ENCODE results near the gene SYNGR3. TPM values are rescaled to one million over a fixed set of nuclear protein-coding genes. Genes with fewer than 3 reads are reported as not detected.
A peak's percentile ranks its signal among the peaks of the same experiment; 100 is the strongest.

SYNGR3 gene
- total and polyA plus RNA-seq, 2 donors from 2014 or later, result 2.2 to 4.6 TPM

DNA sequence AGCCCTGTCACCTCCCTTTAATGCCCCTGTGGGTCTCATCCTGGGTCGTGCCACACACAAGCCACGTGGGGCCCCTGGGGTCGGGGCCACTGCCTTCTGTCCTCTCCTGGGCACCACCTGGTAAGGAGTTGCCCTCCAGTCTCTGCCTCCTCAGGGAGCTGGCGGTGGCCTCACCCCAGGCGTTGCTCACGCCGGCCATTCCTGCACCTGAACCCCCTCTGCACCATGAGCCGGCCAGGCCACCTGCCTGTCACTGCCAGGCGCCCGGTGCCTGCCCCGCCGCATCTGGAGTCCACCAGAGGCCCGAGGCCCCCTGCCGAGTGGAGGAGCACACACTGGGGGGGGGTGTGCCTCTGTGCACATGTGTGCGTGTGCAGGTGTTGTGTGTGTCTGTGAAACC, 47.3 kb downstream of the SYNGR3 start:
- FAIRE-seq, result no peak
- peaks cover 0 to 50% (median 0%) of the 10 kb centered on the region in 3 donors for H3K4me1 ChIP-seq (ENCODE audit: control insufficient read depth in 2 of 3, insufficient read depth in 2 of 3, low read depth in 1 of 3, low read length in 3 of 3)

DNA sequence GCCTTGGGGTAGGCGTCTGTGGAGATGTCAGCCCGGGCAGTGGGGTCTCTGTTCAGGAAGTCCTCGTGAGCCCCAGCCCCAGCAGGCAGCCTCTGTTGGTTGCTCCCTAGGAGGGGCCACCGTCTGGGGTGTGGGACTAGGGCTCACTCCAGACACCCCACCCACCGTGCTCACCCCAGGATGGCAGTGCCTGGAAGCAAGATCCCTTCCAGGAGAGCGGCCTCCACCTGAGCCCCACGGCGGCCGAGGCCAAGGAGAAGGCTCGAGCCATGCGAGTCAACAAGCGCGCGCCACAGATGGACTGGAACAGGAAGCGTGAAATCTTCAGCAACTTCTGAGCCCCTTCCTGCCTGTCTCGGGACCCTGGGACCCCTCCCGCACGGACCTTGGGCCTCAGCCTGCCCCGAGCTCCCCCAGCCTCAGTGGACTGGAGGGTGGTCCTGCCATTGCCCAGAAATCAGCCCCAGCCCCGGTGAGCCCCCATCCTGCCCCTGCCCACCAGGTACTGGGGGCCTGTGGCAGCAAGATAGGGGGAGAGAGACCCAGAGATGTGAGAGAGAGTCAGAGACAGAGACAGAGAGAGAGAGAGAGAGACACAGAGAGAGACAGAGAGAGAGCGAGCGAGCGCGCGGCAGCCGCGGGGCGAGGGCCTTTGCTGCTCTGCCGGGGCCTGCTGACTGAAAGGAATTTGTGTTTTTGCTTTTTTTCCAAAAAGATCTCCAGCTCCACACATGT, 48.0 kb downstream of the SYNGR3 start:
- DNase-seq, result peak in 2 of 5 donors; percentile 54 to 77
- Histone ChIP-seq H3K36me3 (ENCODE audit: control insufficient read depth in 2 of 3, insufficient read depth in 3 of 3, low read length in 3 of 3) (peaks cover 0 to 4% (median 0%) of the 10 kb centered on the region in 3 donors), H3K4me3 (ENCODE audit: low read length in 3 of 3) (no peak overlapping the region), H3K9me3 (ENCODE audit: control insufficient read depth in 2 of 3, insufficient read depth in 1 of 3, low read length in 3 of 3) (no peaks in the 10 kb centered on the region), H3K27me3 (ENCODE audit: control insufficient read depth, insufficient read depth, low read length) (no peaks in the 10 kb centered on the region), H3K27ac (ENCODE audit: low read depth in 2 of 2, low read length in 2 of 2) (peak overlapping the region; percentile 43 to 63), H3K4me1 (ENCODE audit: control insufficient read depth in 2 of 3, insufficient read depth in 2 of 3, low read depth in 1 of 3, low read length in 3 of 3) (peaks cover 0 to 48% (median 0%) of the 10 kb centered on the region in 3 donors), H3K9ac (ENCODE audit: low read length in 3 of 3) (no peak overlapping the region)
- no peak for FAIRE-seq
- intact Hi-C loops (cut with DNase I), result no loop called here
- TF ChIP-seq, protein P1, sequence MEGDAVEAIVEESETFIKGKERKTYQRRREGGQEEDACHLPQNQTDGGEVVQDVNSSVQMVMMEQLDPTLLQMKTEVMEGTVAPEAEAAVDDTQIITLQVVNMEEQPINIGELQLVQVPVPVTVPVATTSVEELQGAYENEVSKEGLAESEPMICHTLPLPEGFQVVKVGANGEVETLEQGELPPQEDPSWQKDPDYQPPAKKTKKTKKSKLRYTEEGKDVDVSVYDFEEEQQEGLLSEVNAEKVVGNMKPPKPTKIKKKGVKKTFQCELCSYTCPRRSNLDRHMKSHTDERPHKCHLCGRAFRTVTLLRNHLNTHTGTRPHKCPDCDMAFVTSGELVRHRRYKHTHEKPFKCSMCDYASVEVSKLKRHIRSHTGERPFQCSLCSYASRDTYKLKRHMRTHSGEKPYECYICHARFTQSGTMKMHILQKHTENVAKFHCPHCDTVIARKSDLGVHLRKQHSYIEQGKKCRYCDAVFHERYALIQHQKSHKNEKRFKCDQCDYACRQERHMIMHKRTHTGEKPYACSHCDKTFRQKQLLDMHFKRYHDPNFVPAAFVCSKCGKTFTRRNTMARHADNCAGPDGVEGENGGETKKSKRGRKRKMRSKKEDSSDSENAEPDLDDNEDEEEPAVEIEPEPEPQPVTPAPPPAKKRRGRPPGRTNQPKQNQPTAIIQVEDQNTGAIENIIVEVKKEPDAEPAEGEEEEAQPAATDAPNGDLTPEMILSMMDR (IDR thresholded peaks at IDR 0.05; ENCODE audit: borderline replicate concordance, extremely low read depth, insufficient read depth), result no peak

More for the DNA sequence above, 47.3 kb downstream of the SYNGR3 start:
- intact Hi-C loops (cut with DNase I), result no loop called here
- no peaks in the 10 kb centered on the region for H3K27me3 ChIP-seq (ENCODE audit: control insufficient read depth, insufficient read depth, low read length)
- H3K27ac ChIP-seq (ENCODE audit: low read depth in 2 of 2, low read length in 2 of 2), result peak overlapping the region in 1 of 2 donors; percentile 63
- H3K36me3 ChIP-seq (ENCODE audit: control insufficient read depth in 2 of 3, insufficient read depth in 3 of 3, low read length in 3 of 3), result peaks cover 0 to 4% (median 0%) of the 10 kb centered on the region in 3 donors
- DNase-seq, result peak in 1 of 5 donors; percentile 48
- H3K9ac ChIP-seq (ENCODE audit: low read length in 3 of 3), result no peak overlapping the region
- no peaks in the 10 kb centered on the region for H3K9me3 ChIP-seq (ENCODE audit: control insufficient read depth in 2 of 3, insufficient read depth in 1 of 3, low read length in 3 of 3)
- TF ChIP-seq, protein P1 (IDR thresholded peaks at IDR 0.05; ENCODE audit: borderline replicate concordance, extremely low read depth, insufficient read depth), result no peak
- peak overlapping the region in 1 of 3 donors; percentile 9 for H3K4me3 ChIP-seq (ENCODE audit: low read length in 3 of 3)

DNA sequence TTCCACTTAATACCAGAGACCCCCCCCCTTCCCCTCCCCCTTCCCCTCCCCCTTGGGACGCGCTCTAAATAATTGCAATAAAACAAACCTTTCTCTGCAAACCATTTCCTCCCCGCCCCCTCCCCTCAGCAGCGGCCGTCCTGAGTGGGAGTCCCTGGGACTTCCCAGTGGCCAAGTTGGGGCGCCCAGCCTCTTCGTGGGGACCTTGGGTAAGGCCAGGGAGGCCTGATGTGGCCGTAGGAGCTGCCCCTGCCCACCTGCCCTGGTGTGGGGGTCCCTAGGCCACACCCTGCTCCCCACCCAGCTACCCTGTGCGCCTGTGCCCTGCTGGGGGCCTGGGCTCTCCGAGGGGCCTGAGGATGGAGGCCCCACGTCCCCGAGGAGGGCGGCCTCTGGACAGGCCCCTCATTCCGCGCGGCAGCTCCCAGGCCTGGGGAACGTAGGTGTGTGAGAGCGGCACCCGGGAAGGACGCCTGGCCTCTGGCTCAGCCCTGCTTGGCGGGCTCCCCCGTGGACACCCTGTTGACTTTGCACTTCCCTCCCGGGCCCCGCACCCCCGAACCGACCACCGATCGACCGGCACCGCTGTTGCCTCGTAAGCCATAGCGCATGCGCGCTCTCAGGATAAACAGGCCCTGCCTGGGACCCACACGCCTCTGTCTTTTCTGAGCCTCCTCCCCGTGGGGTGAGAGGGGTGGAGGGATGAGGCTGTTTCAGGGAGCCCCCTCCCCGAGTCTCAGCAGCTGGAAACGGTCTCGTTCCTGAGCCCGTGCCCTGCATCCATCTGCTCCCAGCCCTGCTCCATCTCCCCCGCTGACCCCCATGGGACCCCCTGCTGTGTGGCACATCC, 48.8 kb downstream of the SYNGR3 start:
- Histone ChIP-seq H3K4me3 (ENCODE audit: low read length in 3 of 3) (no peak overlapping the region), H3K4me1 (ENCODE audit: control insufficient read depth in 2 of 3, insufficient read depth in 2 of 3, low read depth in 1 of 3, low read length in 3 of 3) (peaks cover 0 to 54% (median 0%) of the 10 kb centered on the region in 3 donors), H3K27me3 (ENCODE audit: control insufficient read depth, insufficient read depth, low read length) (no peaks in the 10 kb centered on the region), H3K36me3 (ENCODE audit: control insufficient read depth in 2 of 3, insufficient read depth in 3 of 3, low read length in 3 of 3) (peaks cover 0 to 4% (median 0%) of the 10 kb centered on the region in 3 donors), H3K27ac (ENCODE audit: low read depth in 2 of 2, low read length in 2 of 2) (peak overlapping the region; percentile 43 to 53), H3K9me3 (ENCODE audit: control insufficient read depth in 2 of 3, insufficient read depth in 1 of 3, low read length in 3 of 3) (no peaks in the 10 kb centered on the region), H3K9ac (ENCODE audit: low read length in 3 of 3) (no peak overlapping the region)
- FAIRE-seq (no peak), DNase-seq (peak in 4 of 5 donors; percentile 65 to 93 (median 80))
- TF ChIP-seq, protein P1 (IDR thresholded peaks at IDR 0.05; ENCODE audit: borderline replicate concordance, extremely low read depth, insufficient read depth), result no peak
- intact Hi-C loops (cut with DNase I), result no loop called here
